ENCODE results near the gene HIF1A.
"Not testable (repeated sequence)": the region's sequence is repeated elsewhere in the genome, so short reads cannot be mapped to it uniquely, and the experiment has no call there.

HIF1A gene

GRCh38 chr14:61694830-61695694 lies at the start of gene HIF1A:
Gene HIF1A, plus strand, starts transcription at chr14:61695513. Its CDS starts 292 bp downstream, at chr14:61695805.
- FAIRE-seq: peak; percentile 98
- DNase-seq (ENCODE audit: extremely low spot score, insufficient read length, low read depth): peak; percentile 90

GRCh38 chr14:61646366-61647116 lies 48.8 kb upstream of the HIF1A start:
- no peak for FAIRE-seq

DNA sequence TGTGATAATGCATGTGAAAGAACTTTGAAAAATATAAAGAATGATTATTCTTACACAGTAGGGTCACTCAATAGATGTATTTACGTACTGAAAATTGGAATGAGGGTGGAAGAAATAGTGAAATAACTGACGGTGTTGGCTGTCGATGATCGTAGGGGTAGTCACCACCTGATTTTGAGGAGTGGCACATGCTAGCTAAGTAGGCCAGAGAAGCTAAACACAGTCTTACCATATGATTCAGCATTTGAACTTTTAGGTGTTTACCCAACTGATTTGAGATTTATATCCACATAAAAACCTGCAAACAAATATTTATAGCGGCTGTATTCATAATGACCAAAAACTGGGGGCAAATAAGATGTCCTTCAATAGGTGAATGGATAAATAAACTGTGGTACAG lies 47.6 kb upstream of the HIF1A start:
- DNase-seq (ENCODE audit: extremely low spot score, insufficient read length, low read depth) (no peak), FAIRE-seq (no peak)

More at GRCh38 chr14:61646366-61647116, 48.8 kb upstream of the HIF1A start:
- DNase-seq (ENCODE audit: extremely low spot score, insufficient read length, low read depth): no peak

GRCh38 chr14:61648377-61648776 lies 46.9 kb upstream of the HIF1A start:
- DNase-seq (ENCODE audit: extremely low spot score, insufficient read length, low read depth) (no peak), FAIRE-seq (no peak)

GRCh38 chr14:61649283-61649682 lies 46.0 kb upstream of the HIF1A start:
- DNase-seq (ENCODE audit: extremely low spot score, insufficient read length, low read depth): no peak
- FAIRE-seq: no peak

GRCh38 chr14:61651355-61651754 lies 44.0 kb upstream of the HIF1A start:
- no peak for FAIRE-seq

DNA sequence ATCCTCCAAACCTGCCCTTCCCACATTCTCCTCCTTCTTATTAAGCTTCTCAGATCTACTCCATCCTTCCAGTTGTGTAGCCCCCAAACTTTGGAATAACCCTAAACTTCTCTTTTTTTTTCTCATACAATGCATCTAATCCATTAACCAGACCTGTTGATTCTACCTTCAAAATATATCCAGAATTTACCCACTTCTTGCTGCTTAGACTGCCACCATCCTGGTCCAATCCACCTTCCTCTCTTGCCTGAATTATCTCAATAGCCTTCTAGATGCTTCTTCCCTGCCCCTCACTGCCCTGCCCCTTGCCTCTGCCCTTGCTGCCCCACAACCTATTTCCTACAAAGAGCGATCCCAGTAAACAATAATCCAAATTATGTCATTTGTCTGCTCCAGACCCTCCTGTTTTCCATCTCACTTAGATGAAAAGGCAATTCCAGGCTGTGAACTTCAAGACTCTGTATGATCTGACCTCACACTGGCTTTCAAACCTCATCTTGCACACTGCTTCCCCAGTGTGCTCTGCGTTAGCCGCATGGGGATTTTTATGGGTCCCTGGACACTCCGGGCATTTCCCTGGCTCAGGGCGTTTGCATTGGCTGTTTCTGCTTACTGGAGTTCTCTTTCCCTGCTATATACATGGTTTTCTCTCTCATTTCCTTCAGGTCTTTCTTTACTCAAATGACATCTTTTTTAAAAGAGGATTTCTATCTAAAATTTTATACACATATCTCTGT lies 42.6 kb upstream of the HIF1A start:
- FAIRE-seq (no peak), DNase-seq (ENCODE audit: extremely low spot score, insufficient read length, low read depth) (no peak)

More at GRCh38 chr14:61651355-61651754, 44.0 kb upstream of the HIF1A start:
- DNase-seq (ENCODE audit: extremely low spot score, insufficient read length, low read depth): no peak

- DNase-seq (ENCODE audit: extremely low spot score, insufficient read length, low read depth): no peak
- FAIRE-seq: no peak
Measured at GRCh38 chr14:61653507-61653906, 41.8 kb upstream of the HIF1A start.

DNA sequence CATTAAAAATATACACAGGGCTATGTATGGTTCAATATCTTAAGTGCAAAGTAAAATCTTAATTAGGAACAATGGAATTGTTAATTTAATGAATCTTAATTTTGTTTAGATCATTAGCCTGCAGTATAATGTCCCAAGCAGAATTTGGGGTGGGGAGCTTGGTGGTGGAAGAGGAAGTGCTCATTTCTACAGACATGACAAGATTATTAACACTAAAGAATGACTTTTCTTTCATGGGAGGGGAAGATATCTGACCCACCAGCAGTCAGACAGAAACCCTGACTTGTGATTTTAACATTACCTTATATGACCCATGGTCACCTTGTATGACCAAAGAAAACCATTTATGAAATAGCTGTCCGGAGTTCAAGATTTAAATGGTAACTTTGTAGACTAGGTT lies 41.3 kb upstream of the HIF1A start:
- DNase-seq (ENCODE audit: extremely low spot score, insufficient read length, low read depth) (no peak), FAIRE-seq (no peak)

DNA sequence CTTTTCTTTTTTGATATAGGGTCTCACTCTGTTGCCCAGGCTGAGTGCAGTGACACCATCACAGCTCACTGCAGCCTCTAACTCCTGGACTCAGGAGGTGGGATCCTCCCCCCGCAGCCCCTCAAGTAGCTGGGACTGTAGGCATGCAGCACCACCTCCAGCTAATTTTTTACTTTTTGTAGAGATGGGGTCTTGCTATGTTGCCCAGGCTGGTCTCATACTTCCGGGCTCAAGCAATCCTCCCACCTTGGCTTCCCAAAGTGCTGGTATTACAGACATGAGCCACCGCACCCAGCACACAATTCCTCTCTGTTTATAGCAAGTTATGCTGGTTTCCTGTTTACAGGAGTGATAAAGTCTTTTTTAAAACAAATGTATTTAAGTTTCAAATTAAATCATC lies 39.5 kb upstream of the HIF1A start:
- FAIRE-seq: no peak

GRCh38 chr14:61656341-61656740 lies 39.0 kb upstream of the HIF1A start:
- no peak for DNase-seq (ENCODE audit: extremely low spot score, insufficient read length, low read depth)
- no peak for FAIRE-seq

More for the DNA sequence above, 39.5 kb upstream of the HIF1A start:
- DNase-seq (ENCODE audit: extremely low spot score, insufficient read length, low read depth): no peak

DNA sequence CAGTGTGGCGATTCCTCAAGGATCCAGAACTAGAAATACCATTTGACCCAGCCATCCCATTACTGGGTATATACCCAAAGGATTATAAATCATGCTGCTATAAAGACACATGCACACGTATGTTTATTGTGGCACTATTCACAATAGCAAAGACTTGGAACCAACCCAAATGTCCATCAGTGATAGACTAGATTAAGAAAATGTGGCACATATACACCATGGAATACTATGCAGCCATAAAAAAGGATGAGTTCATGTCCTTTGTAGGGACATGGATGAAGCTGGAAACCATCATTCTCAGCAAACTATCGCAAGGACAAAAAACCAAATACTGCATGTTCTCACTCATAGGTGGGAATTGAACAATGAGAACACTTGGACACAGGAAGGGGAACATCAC lies 37.2 kb upstream of the HIF1A start:
- DNase-seq (ENCODE audit: extremely low spot score, insufficient read length, low read depth); FAIRE-seq: not testable (repeated sequence)

DNA sequence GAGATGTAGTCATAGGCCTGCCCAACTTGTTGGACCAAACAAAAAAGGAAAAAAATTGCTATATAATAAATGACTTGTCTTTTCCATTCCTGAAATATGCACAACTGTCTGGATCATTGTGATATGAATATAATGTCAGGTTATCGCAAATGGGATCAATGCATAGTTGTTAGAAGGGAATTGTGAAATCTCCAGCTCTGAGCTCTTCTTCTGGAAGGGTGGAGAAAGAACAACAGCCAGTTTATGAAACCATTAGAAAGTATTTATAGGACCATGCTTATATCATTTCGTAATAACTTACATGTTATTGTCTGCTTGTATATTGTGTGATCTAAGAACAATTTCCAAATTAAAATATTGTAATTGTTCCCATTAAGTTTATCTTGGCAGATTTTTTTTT lies 35.7 kb upstream of the HIF1A start:
- DNase-seq (ENCODE audit: extremely low spot score, insufficient read length, low read depth) (no peak), FAIRE-seq (no peak)

DNA sequence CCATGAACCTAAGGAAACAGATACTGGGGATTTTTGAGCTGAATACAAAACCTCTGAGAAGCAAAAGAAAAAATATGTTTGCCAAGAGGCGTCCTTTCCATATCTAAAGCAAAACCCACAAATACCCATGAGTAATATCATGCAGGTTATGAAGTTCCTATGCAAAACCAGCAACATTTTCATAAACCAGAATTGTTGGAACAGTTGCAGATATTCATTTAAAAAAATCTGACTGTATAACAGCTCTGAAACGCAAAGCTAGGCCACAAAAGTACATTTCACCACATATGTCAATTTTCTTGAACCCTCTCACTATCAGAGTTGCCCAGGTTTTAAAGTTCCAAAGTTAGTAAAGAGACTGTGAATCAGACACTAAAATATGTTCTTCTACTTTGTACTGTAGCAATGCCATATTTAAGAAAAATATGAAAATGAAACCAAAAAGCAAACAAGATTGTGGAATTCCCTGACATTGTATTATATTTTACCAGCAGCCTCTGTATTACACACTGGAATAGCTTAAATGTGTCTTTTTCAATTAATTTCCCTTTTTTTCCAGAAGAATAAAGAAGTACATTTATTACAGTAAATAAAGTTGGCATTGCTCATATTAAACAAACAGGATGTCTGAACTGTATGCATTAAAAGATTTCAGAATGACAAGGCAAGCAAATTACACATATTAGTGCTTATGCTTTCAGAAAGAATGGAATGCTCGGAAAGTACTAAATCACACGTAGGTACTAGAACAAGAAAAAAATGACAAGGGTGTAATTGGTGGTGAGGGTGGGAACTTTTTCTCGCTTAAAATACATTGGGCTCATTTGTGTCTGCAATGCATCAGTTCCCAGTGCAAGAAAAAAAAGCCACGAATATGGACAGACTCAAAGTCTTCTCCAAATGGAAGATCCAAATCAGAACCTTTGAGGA lies 33.6 kb upstream of the HIF1A start:
- DNase-seq (ENCODE audit: extremely low spot score, insufficient read length, low read depth) (no peak), FAIRE-seq (peak; percentile 73)

- FAIRE-seq: peak; percentile 97
- peak; percentile 52 for DNase-seq (ENCODE audit: extremely low spot score, insufficient read length, low read depth)
Measured at GRCh38 chr14:61662437-61663311, 32.6 kb upstream of the HIF1A start.

DNA sequence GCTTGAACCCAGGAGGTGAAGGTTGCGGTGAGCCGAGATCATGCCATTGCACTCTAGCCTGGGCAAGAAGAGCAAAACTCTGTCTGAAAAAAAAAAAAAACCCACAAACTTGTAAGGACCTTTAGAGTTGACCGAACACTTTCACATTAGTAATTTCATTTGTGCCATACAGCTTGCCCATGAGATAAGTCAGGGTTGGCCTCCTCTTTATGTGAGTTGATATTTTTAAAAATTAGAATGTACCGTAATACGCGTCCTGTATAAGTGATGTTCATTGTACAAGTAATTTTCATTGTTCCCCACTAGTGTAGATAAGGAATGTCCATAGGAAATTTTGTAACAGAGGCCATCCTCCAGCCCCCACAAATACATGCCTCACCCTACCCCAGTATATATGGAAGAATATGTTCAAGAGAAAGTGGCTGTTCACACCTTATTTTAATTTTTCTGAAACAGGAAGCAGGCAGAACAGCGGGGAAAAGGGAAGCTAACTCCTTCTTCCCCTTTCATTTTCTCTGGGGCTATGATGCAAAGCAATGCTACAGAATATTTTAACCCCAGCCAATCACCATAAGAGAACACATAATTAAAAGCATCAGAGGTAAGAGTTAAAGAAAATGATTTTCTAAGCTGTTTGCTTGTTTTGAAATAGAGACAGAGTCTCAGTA lies 31.9 kb upstream of the HIF1A start:
- DNase-seq (ENCODE audit: extremely low spot score, insufficient read length, low read depth) (no peak), FAIRE-seq (peak; percentile 73)

DNA sequence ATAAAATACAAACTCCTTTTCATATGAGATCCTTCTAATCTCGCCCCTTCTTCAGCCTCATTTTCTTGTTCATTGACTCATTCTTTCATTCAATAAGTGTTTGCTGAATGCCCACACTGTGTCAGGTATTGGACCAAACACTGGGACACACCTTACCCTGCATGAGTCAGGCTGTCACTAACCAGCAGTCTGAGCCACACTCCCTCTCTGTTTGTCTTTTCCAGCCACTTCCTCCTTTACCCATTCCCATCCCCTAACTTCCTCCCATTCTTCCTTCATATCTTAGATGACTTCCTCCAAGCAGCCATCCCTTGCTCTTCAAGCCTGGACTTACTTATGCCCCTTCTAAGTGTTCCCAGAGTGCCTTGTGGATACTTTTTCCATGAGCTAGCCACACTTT lies 27.0 kb upstream of the HIF1A start:
- DNase-seq (ENCODE audit: extremely low spot score, insufficient read length, low read depth) (no peak), FAIRE-seq (no peak)

DNA sequence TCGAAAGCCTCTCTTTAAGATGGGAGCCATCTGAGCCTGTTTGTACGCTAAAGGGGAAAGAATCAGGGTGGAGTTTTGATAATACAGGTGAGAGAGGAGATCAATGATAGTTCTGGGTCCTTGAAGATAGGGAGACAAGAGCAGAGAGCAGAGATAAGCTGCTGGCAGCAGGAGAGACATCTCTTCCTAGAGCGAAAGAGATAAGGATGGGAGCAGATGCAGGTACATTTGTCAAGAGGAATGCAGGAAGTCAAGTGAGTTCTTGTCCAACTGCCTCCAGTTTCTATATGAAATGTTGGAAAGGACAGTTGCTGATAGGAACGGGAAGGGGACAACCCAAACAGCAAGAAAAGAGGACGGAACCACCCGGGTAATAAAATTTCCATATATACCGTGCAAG lies 24.7 kb upstream of the HIF1A start:
- DNase-seq (ENCODE audit: extremely low spot score, insufficient read length, low read depth) (no peak), FAIRE-seq (no peak)
